H1 (cell line): ENCODE measurements around the gene SDF2.

Source experiments
- CBX5 ChIP-seq: fragments of 300-800, 300-1000 bp; sonication (generic); IDR thresholded peaks from 2 replicates; pipeline ENCODE4 v1.7.1; 2016; ENCODE audit warnings: antibody characterized with exemption, low read length, low read depth
- CHD2 ChIP-seq: IDR thresholded peaks from 2 replicates; pipeline ENCODE4 v1.6.1; 2012; ENCODE audit warnings: low read length, improper control_type of control experiment
- FOSL1 ChIP-seq: IDR thresholded peaks from 2 replicates; pipeline ENCODE4 v1.6.1; 2011; ENCODE audit warnings: mild to moderate bottlenecking, low read depth, low read length, moderate library complexity; ENCODE audit not compliant: insufficient read depth
- JUN ChIP-seq: IDR thresholded peaks from 2 replicates; pipeline ENCODE4 v1.6.1; 2011; ENCODE audit warnings: low read depth, mild to moderate bottlenecking, improper control_type of control experiment, low read length
- KDM1A ChIP-seq: fragments of 200-600, 300-600 bp; sonication (generic); IDR thresholded peaks from 2 replicates; pipeline ENCODE4 v1.7.1; 2016; ENCODE audit warnings: mild to moderate bottlenecking, low read length, borderline replicate concordance
- RAD21 ChIP-seq, 2 experiments: IDR thresholded peaks in 1 of 2; conservative IDR thresholded peaks in 1 of 2; 2 replicates each; pipeline ENCODE4 v1.6.1; 2011; ENCODE audit warnings: low read depth in 2 of 2, low read length in 2 of 2, improper control_type of control experiment in 1 of 2, inconsistent platforms in 1 of 2, mild to moderate bottlenecking in 1 of 2, moderate library complexity in 1 of 2
- SP2 ChIP-seq: IDR thresholded peaks from 2 replicates; pipeline ENCODE4 v1.6.1; 2012; ENCODE audit warnings: mild to moderate bottlenecking, low read length, inconsistent platforms
- YY1 ChIP-seq: IDR thresholded peaks from 2 replicates; pipeline ENCODE4 v1.6.1; 2011; ENCODE audit warnings: low read depth, mild to moderate bottlenecking, low read length
- ZNF274 ChIP-seq: IDR thresholded peaks from 2 replicates; pipeline ENCODE4 v1.7.0; 2012; ENCODE audit warnings: low read length, borderline replicate concordance; ENCODE audit errors: extremely low read depth
- TF ChIP-seq, protein P1 (sequence below), 3 experiments: IDR thresholded peaks; 1 replicate in 2 of 3; 2 replicates in 1 of 3; pipeline versions ENCODE4 v1.5.1 to v1.6.1; 2011; ENCODE audit warnings: low read length in 3 of 3, mild to moderate bottlenecking in 3 of 3, inconsistent platforms in 2 of 3, low read depth in 1 of 3, moderate library complexity in 1 of 3; ENCODE audit not compliant: insufficient read depth in 1 of 3; ENCODE audit errors: control extremely low read depth in 1 of 3
- TF ChIP-seq, protein P2 (sequence below): IDR thresholded peaks from 2 replicates; pipeline ENCODE4 v1.6.1; 2011; ENCODE audit warnings: low read length, improper control_type of control experiment
- TF ChIP-seq, protein P3 (sequence below): IDR thresholded peaks from 2 replicates; pipeline ENCODE4 v1.6.1; 2011; ENCODE audit warnings: low read depth, mild to moderate bottlenecking, low read length; ENCODE audit not compliant: insufficient read depth
- TF ChIP-seq, protein P4 (sequence below): fragments of 300-600 bp; sonication (generic); IDR thresholded peaks from 2 replicates; pipeline ENCODE4 v1.7.1; 2012; ENCODE audit warnings: low read length, moderate library complexity, mild to moderate bottlenecking, inconsistent platforms; ENCODE audit not compliant: insufficient replicate concordance

DNA sequence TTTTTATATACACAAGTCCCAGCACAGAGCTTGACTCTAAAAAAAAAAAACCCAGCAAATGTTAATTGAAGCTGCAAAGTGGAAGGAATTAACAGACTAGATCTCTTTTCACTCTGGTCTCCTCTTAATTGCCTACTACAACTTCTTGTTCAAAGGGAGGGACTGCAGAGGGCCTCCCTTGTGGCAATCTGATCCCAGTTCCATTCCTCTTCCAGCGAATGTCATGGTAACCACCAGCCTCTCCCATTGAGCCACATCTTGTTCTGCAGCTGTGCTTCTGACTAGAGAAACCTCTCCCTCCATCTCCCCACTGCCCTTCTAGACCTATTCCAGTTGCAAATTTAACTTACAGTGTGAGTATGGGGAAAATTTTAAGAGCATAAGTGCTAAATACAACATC is 6.2 kb upstream of the SDF2 start:
- TF ChIP-seq, protein P1, sequence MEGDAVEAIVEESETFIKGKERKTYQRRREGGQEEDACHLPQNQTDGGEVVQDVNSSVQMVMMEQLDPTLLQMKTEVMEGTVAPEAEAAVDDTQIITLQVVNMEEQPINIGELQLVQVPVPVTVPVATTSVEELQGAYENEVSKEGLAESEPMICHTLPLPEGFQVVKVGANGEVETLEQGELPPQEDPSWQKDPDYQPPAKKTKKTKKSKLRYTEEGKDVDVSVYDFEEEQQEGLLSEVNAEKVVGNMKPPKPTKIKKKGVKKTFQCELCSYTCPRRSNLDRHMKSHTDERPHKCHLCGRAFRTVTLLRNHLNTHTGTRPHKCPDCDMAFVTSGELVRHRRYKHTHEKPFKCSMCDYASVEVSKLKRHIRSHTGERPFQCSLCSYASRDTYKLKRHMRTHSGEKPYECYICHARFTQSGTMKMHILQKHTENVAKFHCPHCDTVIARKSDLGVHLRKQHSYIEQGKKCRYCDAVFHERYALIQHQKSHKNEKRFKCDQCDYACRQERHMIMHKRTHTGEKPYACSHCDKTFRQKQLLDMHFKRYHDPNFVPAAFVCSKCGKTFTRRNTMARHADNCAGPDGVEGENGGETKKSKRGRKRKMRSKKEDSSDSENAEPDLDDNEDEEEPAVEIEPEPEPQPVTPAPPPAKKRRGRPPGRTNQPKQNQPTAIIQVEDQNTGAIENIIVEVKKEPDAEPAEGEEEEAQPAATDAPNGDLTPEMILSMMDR (IDR thresholded peaks at IDR 0.05; ENCODE audit: control extremely low read depth in 1 of 3, insufficient read depth in 1 of 3, low read depth in 1 of 3, low read length in 3 of 3), result no peak
- TF ChIP-seq CBX5, result no peak
- TF ChIP-seq CHD2, result no peak
- no peak for TF ChIP-seq ZNF274
- no peak for TF ChIP-seq RAD21 (IDR thresholded peaks at IDR 0.05 in 1 of 2, conservative IDR thresholded peaks at IDR 0.05 in 1 of 2; ENCODE audit: low read depth in 2 of 2, low read length in 2 of 2)
- TF ChIP-seq, protein P2, sequence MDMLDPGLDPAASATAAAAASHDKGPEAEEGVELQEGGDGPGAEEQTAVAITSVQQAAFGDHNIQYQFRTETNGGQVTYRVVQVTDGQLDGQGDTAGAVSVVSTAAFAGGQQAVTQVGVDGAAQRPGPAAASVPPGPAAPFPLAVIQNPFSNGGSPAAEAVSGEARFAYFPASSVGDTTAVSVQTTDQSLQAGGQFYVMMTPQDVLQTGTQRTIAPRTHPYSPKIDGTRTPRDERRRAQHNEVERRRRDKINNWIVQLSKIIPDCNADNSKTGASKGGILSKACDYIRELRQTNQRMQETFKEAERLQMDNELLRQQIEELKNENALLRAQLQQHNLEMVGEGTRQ, result no peak
- TF ChIP-seq, protein P3, sequence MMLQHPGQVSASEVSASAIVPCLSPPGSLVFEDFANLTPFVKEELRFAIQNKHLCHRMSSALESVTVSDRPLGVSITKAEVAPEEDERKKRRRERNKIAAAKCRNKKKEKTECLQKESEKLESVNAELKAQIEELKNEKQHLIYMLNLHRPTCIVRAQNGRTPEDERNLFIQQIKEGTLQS, result no peak
- TF ChIP-seq, protein P4, sequence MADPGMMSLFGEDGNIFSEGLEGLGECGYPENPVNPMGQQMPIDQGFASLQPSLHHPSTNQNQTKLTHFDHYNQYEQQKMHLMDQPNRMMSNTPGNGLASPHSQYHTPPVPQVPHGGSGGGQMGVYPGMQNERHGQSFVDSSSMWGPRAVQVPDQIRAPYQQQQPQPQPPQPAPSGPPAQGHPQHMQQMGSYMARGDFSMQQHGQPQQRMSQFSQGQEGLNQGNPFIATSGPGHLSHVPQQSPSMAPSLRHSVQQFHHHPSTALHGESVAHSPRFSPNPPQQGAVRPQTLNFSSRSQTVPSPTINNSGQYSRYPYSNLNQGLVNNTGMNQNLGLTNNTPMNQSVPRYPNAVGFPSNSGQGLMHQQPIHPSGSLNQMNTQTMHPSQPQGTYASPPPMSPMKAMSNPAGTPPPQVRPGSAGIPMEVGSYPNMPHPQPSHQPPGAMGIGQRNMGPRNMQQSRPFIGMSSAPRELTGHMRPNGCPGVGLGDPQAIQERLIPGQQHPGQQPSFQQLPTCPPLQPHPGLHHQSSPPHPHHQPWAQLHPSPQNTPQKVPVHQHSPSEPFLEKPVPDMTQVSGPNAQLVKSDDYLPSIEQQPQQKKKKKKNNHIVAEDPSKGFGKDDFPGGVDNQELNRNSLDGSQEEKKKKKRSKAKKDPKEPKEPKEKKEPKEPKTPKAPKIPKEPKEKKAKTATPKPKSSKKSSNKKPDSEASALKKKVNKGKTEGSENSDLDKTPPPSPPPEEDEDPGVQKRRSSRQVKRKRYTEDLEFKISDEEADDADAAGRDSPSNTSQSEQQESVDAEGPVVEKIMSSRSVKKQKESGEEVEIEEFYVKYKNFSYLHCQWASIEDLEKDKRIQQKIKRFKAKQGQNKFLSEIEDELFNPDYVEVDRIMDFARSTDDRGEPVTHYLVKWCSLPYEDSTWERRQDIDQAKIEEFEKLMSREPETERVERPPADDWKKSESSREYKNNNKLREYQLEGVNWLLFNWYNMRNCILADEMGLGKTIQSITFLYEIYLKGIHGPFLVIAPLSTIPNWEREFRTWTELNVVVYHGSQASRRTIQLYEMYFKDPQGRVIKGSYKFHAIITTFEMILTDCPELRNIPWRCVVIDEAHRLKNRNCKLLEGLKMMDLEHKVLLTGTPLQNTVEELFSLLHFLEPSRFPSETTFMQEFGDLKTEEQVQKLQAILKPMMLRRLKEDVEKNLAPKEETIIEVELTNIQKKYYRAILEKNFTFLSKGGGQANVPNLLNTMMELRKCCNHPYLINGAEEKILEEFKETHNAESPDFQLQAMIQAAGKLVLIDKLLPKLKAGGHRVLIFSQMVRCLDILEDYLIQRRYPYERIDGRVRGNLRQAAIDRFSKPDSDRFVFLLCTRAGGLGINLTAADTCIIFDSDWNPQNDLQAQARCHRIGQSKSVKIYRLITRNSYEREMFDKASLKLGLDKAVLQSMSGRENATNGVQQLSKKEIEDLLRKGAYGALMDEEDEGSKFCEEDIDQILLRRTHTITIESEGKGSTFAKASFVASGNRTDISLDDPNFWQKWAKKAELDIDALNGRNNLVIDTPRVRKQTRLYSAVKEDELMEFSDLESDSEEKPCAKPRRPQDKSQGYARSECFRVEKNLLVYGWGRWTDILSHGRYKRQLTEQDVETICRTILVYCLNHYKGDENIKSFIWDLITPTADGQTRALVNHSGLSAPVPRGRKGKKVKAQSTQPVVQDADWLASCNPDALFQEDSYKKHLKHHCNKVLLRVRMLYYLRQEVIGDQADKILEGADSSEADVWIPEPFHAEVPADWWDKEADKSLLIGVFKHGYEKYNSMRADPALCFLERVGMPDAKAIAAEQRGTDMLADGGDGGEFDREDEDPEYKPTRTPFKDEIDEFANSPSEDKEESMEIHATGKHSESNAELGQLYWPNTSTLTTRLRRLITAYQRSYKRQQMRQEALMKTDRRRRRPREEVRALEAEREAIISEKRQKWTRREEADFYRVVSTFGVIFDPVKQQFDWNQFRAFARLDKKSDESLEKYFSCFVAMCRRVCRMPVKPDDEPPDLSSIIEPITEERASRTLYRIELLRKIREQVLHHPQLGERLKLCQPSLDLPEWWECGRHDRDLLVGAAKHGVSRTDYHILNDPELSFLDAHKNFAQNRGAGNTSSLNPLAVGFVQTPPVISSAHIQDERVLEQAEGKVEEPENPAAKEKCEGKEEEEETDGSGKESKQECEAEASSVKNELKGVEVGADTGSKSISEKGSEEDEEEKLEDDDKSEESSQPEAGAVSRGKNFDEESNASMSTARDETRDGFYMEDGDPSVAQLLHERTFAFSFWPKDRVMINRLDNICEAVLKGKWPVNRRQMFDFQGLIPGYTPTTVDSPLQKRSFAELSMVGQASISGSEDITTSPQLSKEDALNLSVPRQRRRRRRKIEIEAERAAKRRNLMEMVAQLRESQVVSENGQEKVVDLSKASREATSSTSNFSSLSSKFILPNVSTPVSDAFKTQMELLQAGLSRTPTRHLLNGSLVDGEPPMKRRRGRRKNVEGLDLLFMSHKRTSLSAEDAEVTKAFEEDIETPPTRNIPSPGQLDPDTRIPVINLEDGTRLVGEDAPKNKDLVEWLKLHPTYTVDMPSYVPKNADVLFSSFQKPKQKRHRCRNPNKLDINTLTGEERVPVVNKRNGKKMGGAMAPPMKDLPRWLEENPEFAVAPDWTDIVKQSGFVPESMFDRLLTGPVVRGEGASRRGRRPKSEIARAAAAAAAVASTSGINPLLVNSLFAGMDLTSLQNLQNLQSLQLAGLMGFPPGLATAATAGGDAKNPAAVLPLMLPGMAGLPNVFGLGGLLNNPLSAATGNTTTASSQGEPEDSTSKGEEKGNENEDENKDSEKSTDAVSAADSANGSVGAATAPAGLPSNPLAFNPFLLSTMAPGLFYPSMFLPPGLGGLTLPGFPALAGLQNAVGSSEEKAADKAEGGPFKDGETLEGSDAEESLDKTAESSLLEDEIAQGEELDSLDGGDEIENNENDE, result no peak
- no peak for TF ChIP-seq YY1
- no peak for TF ChIP-seq FOSL1
- no peak for TF ChIP-seq SP2
- TF ChIP-seq JUN, result no peak
- no peak for TF ChIP-seq KDM1A
